ENCODE data around the gene TMEM116. TPM values are rescaled to one million over a fixed set of nuclear protein-coding genes. Genes with fewer than 3 reads are reported as not detected.

Gene TMEM116
- total and polyA plus RNA-seq, 10 of the 15 experiments (the other 5 are each of a cell fraction or from before 2014, with no cell fraction given) = 6.0 to 25.7 (median 8.5) TPM

DNA sequence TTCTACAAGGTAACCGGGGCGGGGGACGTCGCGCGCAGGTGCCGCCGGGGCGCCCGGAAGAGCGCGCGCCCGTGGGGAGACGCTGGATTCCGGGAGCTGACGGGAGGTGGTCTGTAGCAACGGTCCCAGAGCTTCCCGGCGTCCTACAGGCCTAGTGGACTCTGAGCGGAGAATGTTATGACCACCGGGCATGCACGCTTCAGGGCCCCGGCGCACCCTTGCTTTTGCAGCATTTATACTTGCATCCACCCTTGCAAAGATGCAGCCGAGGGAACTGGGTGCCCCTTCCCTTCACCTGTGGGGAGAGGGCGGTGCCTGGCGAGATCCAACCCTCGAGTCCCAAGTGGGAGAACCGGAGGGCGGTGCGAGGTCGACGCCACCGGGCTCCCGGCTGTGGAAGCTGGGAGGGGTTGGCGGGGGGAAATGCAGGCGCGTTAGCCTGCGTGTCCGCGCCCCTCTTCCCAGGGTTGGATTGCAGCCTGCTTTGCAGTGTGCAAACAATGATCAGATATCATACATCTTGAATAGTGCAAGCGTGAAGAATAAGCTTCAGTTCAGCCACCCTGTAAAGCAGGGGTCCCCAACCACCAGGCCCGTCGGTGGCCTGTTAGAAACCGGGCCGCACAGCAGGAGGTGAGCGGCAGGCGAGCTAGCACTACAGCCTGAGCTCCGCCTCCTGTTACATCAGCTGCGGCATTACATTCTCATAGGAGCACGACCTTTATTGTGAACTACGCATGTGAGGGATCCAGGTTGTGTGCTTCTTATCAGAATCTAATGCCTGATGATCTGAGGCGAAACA, 837 bp upstream of the TMEM116 start (continued):
- TF ChIP-seq, protein P1, sequence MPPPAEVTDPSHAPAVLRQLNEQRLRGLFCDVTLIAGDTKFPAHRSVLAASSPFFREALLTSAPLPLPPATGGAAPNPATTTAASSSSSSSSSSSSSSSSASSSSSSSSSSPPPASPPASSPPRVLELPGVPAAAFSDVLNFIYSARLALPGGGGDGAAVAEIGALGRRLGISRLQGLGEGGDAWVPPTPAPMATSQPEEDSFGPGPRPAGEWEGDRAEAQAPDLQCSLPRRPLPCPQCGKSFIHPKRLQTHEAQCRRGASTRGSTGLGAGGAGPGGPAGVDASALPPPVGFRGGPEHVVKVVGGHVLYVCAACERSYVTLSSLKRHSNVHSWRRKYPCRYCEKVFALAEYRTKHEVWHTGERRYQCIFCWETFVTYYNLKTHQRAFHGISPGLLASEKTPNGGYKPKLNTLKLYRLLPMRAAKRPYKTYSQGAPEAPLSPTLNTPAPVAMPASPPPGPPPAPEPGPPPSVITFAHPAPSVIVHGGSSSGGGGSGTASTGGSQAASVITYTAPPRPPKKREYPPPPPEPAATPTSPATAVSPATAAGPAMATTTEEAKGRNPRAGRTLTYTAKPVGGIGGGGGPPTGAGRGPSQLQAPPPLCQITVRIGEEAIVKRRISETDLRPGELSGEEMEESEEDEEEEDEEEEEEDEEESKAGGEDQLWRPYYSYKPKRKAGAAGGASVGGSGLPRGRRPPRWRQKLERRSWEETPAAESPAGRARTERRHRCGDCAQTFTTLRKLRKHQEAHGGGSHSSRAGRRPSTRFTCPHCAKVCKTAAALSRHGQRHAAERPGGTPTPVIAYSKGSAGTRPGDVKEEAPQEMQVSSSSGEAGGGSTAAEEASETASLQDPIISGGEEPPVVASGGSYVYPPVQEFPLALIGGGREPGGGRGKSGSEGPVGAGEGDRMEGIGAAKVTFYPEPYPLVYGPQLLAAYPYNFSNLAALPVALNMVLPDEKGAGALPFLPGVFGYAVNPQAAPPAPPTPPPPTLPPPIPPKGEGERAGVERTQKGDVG (CRISPR knock-in tag; IDR thresholded peaks at IDR 0.05) = no peak
- TF ChIP-seq PRDM15 (CRISPR knock-in tag; IDR thresholded peaks at IDR 0.05) (no peak), STAT1 (conservative IDR thresholded peaks at IDR 0.05) (no peak), GABPA (IDR thresholded peaks at IDR 0.05; ENCODE audit: low read depth) (no peak), E2F8 (IDR thresholded peaks at IDR 0.05; ENCODE audit: low read depth, partially characterized antibody) (no peak), SMAD5 (IDR thresholded peaks at IDR 0.05; ENCODE audit: low read depth) (peak; percentile 42), TCF3 (IDR thresholded peaks at IDR 0.05; ENCODE audit: borderline replicate concordance, insufficient read depth, low read depth, low read length) (no peak), CBX5 (IDR thresholded peaks at IDR 0.05; ENCODE audit: low read depth) (no peak), PBX3 (IDR thresholded peaks at IDR 0.05; ENCODE audit: insufficient replicate concordance, low read depth, low read length) (peak; percentile 58), TARDBP (IDR thresholded peaks at IDR 0.05; ENCODE audit: borderline replicate concordance) (no peak), MEF2A (IDR thresholded peaks at IDR 0.05; ENCODE audit: insufficient read depth, low read depth, low read length) (no peak), SMAD1 (IDR thresholded peaks at IDR 0.05; ENCODE audit: low read depth, partially characterized antibody) (no peak), FOXK2 (IDR thresholded peaks at IDR 0.05) (no peak), RCOR1 (conservative IDR thresholded peaks at IDR 0.05; ENCODE audit: low read depth, low read length) (no peak), CBX3 (IDR thresholded peaks at IDR 0.05; ENCODE audit: borderline replicate concordance, low read depth) (no peak)

All from GM12878 (cell line).